Cardiac septum (tissue), 1 donor: ENCODE results near the gene NOXO1. TPM values are rescaled to one million over a fixed set of nuclear protein-coding genes. Genes with fewer than 3 reads are reported as not detected.

Source experiments
- DNase-seq: peaks from one replicate; pipeline ENCODE4 v3.0.0-alpha.2; 2020; ENCODE audit warnings: low spot score
- intact Hi-C: fragments of 100-400 bp; cut with DNase I; formaldehyde crosslinking; loops from one replicate; pipeline ENCODE4 v1.14.0; 2022
- total RNA-seq: library from RNA; stranded (reverse); fragmentation: NEBNext Ultra II Directional; extraction: Animal tissue kit (Norgen Biotek cat#: 25700); gene quantifications from one replicate; pipeline ENCODE4 v1.2.1, GENCODE V29; 2021
- donor health status: DM: no; HTN: no; CAD: no.

NOXO1 gene
- total RNA-seq, 1 donor from 2014 or later = not detected

- peak; percentile 95 for DNase-seq
- intact Hi-C loops = no loop called here
These were observed 2.5 kb upstream of the NOXO1 start, which contains the start of gene GFER for GRCh38 chr16:1983544-1984346. TSS of gene GFER (plus strand) at chr16:1984193. CDS start at chr16:1984219, 26 bp downstream.

DNA sequence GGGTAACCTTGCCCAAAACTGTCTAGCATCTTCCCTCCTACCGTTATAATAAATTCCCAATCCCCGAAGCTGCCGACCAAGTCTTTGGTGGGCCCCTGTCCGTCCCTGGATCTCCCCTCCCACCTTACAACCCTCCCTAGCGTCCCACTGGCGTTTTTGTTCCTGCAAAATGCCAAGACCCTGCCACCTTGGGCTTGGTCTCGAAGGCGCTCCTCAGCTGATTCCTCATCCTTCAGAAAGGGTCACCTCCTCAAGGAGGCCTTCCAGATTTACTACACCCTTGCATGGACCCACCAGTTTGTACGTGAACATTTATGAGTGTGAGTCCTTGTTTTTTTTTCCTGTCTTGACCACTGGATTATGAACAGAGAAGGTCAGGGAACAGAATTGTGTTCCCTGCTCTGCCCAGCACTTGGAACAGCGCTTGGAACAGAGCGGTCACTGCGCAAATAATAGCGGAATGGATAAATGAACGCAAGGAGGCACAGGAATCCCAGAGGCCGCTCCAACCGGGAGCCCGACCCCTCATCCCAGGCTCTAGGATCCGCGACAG, 1.8 kb upstream of the NOXO1 start:
- intact Hi-C loops = no loop called here
- no peak for DNase-seq

DNA sequence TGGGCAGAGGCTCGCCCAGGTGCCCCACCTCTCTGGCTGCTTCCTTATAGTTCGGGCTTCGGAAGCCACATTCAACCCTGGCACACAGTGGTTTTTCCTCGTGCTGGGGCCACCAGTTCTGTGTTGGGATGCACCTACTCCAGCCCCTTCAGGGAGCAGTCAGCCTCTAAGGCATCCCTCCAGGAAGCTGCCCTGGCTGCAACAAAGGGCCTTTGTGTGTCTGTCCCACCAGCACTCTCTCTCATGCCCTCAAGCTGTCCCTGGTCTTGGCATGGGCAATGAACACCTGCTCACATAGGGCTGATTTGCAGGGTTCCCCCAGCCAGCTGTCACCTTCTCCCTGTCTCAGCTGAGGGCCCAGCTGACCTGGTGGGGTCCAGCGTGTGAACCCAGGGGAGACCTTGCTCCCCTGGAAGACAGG, 754 bp upstream of the NOXO1 start:
- DNase-seq = no peak
- intact Hi-C loops = no loop called here

DNA sequence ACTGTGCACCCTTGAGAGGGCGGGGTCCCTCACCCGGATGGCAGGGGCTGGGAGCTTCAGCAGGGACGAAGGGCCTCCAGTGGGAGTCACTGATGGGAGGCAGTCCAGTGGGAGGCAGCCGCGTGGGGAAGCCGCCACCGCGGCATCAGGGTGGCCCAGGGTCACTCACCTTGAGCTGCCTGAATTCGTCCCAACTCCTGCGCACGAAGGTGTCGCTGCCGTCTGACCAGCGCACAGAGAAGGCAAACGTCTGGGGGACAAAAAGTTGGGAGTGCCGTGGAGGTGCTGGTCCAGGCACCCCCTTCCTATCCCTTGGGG, 540 bp downstream of the NOXO1 start:
- intact Hi-C loops = no loop called here
- no peak for DNase-seq

- no peak for DNase-seq
- intact Hi-C loops = no loop called here
These were observed 1.1 kb downstream of the NOXO1 start for GRCh38 chr16:1980030-1980769.

DNA sequence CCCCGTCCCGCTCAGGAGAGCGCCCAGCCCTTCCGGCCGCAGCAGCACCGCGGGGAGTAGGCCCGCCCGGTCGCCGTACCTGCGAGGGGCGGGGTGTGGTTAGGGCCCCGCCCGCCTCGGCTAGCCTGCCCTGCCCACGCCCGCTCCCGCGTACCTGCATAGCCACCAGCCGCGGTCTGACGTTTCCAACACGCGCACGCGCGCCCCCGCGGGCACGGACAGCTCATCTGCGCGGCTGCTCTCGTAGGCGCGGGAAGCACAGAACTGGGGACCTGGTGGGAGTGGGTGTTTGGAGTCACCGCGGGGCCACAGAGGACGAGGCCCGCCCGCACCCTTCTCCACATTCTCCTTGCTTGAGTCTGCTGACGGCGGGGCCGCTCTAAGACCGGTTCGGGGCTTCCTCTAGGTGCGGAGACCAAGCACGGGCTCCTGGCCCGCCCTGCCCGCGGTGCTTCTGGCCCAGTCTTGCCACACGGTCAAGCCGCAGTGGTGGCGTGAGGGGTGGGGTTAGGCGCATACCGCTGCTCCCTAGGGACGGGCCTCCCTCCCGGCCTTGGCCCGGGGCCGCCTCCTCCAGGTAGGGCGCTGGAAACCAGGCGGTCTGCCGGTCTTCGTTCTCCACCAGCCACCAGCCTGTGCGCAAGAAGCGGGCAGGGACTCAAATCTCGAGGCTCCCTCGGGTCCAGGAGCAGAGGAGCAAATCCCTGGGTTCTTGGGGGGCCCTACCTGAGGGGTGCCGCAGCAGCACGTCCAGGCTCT, 1.8 kb downstream of the NOXO1 start:
- DNase-seq = no peak
- intact Hi-C loops = no loop called here

GRCh38 chr16:1978476-1979120, 2.7 kb downstream of the NOXO1 start:
- DNase-seq = no peak
- intact Hi-C loops = no loop called here

- no peak for DNase-seq
- intact Hi-C loops = no loop called here
These were observed 3.4 kb downstream of the NOXO1 start for GRCh38 chr16:1977875-1978268.

DNA sequence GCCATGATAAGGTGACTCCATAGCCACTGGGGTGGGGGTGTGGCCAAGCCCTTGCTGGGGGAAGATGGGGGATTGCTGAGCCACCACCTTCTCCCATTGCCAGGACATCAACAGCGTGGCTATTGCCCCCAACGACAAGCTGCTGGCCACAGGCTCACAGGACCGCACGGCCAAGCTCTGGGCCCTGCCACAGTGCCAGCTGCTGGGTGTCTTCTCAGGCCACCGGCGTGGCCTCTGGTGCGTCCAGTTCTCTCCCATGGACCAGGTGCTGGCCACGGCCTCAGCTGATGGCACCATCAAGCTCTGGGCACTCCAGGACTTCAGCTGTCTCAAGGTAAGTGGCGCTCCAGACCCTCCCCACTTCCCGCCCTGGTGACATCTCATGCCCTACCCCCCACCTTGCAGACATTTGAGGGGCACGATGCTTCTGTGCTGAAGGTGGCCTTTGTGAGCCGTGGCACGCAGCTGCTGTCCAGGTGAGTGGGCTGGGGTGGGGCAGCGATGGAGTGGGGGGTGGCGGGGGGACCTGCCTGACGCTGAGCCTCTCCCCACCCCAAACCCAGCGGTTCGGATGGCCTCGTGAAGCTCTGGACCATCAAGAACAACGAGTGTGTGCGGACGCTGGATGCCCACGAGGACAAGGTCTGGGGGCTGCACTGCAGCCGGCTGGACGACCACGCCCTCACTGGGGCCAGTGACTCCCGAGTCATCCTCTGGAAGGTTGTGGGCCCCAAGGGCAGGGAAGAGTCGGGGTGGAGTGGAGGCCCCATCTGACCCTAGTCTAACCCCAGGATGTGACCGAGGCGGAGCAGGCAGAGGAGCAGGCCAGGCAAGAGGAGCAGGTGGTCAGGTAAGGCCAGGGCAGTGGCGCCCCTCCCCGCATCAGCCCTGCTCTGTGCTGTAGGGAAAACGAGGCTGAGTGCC, 4.1 kb downstream of the NOXO1 start:
- no peak for DNase-seq
- intact Hi-C loops = no loop called here

GRCh38 chr16:1976216-1976520, 5.1 kb downstream of the NOXO1 start:
- intact Hi-C loops = no loop called here
- DNase-seq = no peak

- no peak for DNase-seq
- intact Hi-C loops = no loop called here
These were observed 5.6 kb downstream of the NOXO1 start for GRCh38 chr16:1975432-1976215.

DNA sequence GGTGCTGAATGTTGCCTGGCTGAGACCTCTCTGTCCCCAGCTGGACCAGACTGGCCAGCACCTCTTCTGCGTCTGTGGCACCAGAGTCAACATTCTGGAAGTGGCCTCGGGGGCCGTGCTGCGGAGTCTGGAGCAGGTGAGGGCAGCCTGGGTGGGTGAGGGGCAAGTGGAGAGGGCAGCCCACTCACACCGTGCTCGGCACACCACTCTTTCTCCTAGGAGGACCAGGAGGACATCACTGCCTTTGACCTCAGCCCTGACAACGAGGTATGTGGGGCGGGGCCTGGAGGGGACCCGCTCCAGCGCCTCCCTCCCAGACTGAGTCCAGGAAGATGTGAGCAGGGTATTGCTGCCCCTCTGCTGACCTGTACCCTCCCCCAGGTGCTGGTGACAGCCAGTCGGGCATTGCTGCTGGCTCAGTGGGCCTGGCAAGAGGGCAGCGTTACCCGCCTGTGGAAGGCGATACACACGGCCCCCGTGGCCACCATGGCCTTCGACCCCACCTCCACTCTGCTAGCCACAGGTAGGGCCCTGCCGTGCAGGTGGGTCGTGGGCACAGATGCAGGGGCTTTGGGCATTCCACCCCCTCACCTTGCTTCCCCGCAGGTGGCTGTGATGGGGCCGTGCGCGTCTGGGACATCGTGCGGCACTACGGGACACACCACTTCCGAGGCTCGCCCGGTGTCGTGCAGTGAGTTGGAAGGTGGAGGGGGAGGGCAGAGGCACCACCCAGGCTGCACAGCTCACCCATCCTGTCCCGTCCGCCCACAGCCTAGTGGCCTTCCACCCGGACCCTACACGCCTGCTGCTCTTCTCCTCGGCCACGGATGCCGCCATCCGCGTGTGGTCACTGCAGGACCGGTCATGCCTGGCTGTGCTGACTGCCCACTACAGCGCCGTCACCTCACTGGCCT, 6.9 kb downstream of the NOXO1 start:
- DNase-seq = no peak
- intact Hi-C loops = no loop called here

DNA sequence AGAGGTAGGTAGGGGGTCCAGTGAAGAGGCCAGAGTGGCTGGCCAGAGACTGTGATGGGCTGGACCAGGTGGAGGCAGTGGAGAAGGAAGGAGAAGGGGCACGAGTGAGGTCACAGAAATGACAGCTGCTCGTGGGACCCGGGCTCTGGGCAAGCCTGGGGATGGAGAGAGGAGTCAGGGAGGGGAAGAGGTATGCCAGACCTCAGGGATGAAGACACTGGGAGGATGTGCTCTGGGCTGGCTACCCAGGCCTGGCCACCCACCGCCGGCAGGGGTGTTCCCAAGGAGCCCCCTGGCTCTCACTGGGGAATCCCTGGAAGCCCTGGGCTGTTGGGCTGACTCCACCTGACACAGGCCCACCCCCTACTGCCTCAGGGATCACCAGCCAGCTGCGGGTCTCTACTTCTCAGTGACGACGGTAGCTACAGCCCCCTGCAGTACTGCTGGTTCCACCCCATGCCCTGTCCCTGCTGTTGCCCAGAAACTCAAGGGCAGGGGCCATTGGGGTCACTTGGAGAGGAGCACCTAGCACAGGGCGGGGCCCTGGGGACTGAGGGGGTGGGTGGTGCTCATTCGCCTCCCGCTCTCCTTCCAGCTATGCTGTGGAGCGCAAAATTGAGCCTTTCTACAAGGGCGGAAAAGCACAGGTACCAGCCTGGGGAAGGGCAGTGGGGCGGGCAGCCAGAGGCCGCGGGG, 7.7 kb downstream of the NOXO1 start:
- intact Hi-C loops = no loop called here
- DNase-seq = no peak

DNA sequence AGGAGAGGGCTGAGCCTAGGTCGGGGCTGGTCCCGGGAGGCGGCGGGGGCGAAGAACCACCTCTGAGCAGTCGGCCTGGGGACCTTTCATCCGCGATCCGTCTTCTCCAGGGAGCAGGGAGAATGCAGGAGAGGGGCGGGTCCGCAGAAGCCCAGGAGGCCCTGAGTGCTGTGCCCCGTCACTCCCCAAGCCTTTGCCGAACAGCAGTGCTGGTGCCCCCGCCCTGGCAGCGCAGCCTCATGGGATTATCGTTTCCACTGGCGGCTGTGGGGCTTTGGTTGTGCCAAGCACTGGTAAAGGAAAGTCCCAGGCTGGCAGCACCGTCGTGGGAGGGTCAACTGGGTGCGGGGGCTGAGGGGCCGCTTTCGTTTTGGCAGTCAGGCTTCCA, 8.8 kb downstream of the NOXO1 start:
- intact Hi-C loops = no loop called here
- no peak for DNase-seq

DNA sequence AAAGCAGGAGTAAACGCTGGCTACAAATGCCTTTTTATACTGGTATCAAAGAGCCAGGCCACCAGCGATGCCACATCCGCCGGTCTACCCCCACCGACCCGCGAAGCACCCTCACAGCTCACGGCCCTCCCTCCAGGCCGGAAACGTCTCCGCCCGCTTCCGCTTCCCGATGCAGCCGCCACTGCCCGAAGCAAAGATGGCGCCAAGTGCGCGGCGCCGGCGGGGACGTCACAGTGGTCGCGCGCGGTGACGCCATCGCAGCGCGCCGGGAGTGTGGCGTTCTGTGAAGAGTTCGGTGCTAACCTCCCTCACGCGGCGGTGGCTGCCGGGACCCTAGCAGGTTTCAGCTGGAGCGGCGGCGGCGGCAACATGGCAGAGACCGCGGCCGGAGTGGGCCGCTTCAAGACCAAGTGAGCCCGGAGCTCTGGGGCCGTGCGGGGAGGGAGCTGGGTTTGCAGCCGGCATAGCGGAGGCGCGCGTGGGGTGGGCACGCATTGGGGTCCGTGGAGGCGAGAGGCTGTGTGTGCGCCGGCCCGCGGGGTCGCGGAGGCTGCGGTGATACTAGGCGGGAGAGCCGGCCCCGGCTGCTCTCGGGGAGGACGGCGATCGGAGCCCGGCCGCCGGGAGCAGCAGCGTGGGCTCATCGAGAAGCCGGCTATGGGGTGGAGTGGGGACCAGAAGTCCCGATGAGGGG, 9.3 kb downstream of the NOXO1 start, which contains the start of gene TBL3:
Gene TBL3 (plus strand): TSS at position 258 of the 694 bp plus-strand sequence. CDS start 112 bp downstream, at position 370.
- intact Hi-C loops = no loop called here
- DNase-seq = peak; percentile 96
